ENCODE results near the gene CCDC134.
A peak's percentile ranks its signal among the peaks of the same experiment; 100 is the strongest.

The CCDC134 gene

DNA sequence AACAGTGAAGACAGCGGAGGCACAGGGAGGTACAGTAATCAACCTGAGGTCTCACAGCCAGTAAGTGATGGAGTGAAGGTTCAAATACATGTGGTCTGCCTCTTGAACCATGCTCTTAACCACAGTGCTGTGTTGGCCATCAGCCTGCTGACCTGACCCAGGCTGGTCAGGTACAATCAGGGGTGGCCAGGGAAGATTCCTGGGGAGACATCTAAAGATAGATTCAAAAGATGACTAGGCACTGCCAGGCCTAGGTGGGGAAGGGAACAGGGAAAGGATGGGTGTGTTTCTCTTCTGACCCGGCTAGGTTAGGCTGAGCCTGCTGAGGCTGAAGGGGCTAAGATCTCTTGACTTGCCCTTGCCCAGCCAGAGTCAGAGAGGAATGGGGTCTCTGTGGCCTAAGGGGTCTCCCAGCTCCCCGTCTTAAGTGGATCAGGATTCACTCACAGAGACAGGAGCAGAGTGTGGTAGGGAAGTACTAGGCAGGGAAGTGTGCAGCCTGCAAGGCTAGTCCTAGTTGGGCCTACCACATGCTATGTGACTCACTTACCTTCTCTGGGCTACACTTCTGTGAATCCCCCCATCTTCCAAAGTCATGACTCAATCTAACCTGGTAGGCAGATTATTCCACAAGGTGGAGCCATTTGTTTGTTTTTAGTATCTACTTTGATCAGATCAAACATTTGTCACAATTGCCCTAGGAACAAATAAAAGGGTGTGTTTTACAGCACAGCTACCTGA, 22.0 kb downstream of the CCDC134 start:
- TF ChIP-seq, protein P1, sequence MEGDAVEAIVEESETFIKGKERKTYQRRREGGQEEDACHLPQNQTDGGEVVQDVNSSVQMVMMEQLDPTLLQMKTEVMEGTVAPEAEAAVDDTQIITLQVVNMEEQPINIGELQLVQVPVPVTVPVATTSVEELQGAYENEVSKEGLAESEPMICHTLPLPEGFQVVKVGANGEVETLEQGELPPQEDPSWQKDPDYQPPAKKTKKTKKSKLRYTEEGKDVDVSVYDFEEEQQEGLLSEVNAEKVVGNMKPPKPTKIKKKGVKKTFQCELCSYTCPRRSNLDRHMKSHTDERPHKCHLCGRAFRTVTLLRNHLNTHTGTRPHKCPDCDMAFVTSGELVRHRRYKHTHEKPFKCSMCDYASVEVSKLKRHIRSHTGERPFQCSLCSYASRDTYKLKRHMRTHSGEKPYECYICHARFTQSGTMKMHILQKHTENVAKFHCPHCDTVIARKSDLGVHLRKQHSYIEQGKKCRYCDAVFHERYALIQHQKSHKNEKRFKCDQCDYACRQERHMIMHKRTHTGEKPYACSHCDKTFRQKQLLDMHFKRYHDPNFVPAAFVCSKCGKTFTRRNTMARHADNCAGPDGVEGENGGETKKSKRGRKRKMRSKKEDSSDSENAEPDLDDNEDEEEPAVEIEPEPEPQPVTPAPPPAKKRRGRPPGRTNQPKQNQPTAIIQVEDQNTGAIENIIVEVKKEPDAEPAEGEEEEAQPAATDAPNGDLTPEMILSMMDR (conservative IDR thresholded peaks at IDR 0.05; ENCODE audit: low read length): peak; percentile 51
- no peak overlapping the region for H3K4me3 ChIP-seq (ENCODE audit: low read length)
- DNase-seq (ENCODE audit: low read depth): peak; percentile 46

GRCh38 chr22:41823797-41824196, 23.3 kb downstream of the CCDC134 start:
- DNase-seq (ENCODE audit: low read depth): no peak
- no peak overlapping the region for H3K4me3 ChIP-seq (ENCODE audit: low read length)
- TF ChIP-seq, protein P1 (conservative IDR thresholded peaks at IDR 0.05; ENCODE audit: low read length): no peak

- DNase-seq (ENCODE audit: low read depth): no peak
- TF ChIP-seq, protein P1 (conservative IDR thresholded peaks at IDR 0.05; ENCODE audit: low read length): no peak
Measured at GRCh38 chr22:41825376-41825775, 24.9 kb downstream of the CCDC134 start.

DNA sequence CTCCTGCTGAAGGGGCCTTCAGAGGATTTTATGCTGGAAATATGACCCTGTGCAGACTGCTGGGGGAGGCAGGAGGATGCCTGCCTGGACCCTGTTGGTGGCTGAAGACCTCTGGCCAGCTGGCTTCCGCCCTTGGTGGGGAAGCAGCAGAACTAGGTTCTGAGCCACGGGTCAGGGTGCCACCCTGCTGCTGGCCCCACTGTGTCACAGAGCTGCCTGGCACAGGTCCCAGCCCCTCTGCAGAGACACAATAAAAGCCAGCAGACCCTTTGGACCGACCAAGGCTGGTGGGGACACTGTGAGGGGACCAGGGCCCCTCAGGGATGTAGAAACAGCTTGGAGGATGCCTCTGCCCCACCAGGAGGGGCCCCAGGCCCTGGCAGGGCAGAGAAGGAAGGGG, 25.5 kb downstream of the CCDC134 start:
- no peak overlapping the region for H3K4me3 ChIP-seq (ENCODE audit: low read length)
- DNase-seq (ENCODE audit: low read depth): no peak
- TF ChIP-seq, protein P1 (conservative IDR thresholded peaks at IDR 0.05; ENCODE audit: low read length): no peak

More at GRCh38 chr22:41825376-41825775, 24.9 kb downstream of the CCDC134 start:
- H3K4me3 ChIP-seq (ENCODE audit: low read length): no peak overlapping the region

DNA sequence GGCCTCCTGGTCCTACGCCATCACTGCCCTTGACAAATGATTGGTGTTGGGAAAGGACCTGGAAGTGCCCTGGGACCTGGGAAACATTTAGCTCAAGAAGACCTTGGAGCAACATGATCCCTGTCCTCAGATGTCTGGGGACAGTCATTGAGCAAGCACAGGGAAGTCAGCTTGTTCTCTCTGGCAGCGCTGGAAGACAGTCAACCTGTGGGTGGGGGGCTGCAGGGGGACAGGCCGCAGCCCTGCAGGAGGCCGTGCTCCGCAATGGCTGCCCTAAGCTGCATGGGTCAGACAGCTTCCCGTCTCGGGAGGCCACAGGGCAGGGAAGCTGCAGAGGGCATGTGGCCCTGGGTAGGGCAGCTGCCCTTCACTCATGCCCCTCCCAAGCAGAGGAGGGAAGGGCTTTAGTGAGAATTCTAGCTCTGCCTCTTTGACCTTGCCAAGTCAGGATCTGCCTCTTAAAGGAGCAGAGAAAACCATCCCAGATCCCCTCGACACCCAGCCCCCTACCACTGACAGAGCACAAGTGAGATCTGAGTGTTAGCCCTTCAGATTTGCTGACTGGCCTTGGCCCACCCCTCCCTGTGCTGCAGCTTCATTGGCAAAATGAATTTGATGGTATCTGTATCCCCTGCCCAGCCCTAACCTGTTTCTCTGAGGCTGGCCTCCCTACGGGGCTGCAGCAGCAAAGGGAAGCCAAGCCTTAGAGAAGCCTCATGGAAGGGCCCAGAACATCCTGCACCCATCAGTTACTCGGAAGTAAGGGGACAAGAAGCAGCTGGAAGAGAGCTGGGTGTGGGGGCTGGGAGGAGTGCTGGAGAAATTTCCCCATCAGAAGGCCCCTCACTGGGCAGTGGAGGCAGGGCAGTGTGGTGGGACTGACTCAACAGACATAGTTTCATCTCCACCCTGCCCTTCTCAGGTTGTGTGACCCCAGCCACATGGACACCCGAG, 26.2 kb downstream of the CCDC134 start:
- no peak overlapping the region for H3K4me3 ChIP-seq (ENCODE audit: low read length)
- TF ChIP-seq, protein P1 (conservative IDR thresholded peaks at IDR 0.05; ENCODE audit: low read length): no peak
- no peak for DNase-seq (ENCODE audit: low read depth)

GRCh38 chr22:41827671-41828070, 27.2 kb downstream of the CCDC134 start:
- TF ChIP-seq, protein P1 (conservative IDR thresholded peaks at IDR 0.05; ENCODE audit: low read length): no peak
- no peak for DNase-seq (ENCODE audit: low read depth)
- H3K4me3 ChIP-seq (ENCODE audit: low read length): no peak overlapping the region

Data from AG10803 (cell line).